Fibroblast of skin of left biceps (primary cell): Measurements from ENCODE around the gene OSBPL10.
"Not testable (repeated sequence)": the region's sequence is repeated elsewhere in the genome, so short reads cannot be mapped to it uniquely, and the experiment has no call there.

ENCODE experiments used
- DNase-seq, 2 experiments: peaks; one replicate each; pipeline ENCODE4 v3.0.0-alpha.2; 2013; ENCODE audit warnings: low read depth in 2 of 2

Gene OSBPL10

GRCh38 chr3:31705736-31706135 lies 275.3 kb downstream of the OSBPL10 start:
- peak; percentile 16 to 30 for DNase-seq

GRCh38 chr3:31704591-31705179 lies 276.4 kb downstream of the OSBPL10 start:
- peak; percentile 44 to 56 for DNase-seq

- DNase-seq, result no peak
These were observed 276.9 kb downstream of the OSBPL10 start for GRCh38 chr3:31704156-31704555.

GRCh38 chr3:31701286-31701685 lies 279.8 kb downstream of the OSBPL10 start:
- DNase-seq, result no peak

- DNase-seq, result no peak
These were observed 281.6 kb downstream of the OSBPL10 start for GRCh38 chr3:31699309-31699953.

GRCh38 chr3:31696815-31697548 lies 284.1 kb downstream of the OSBPL10 start:
- DNase-seq, result no peak

- no peak for DNase-seq
These were observed 285.1 kb downstream of the OSBPL10 start for GRCh38 chr3:31696009-31696297.

GRCh38 chr3:31695280-31696008 lies 285.6 kb downstream of the OSBPL10 start:
- DNase-seq, result no peak

- no peak for DNase-seq
These were observed 287.7 kb downstream of the OSBPL10 start for GRCh38 chr3:31693346-31693745.

- no peak for DNase-seq
These were observed 288.3 kb downstream of the OSBPL10 start for GRCh38 chr3:31692751-31693150.

- DNase-seq, result no peak
These were observed 290.3 kb downstream of the OSBPL10 start for GRCh38 chr3:31690771-31691170.

- not testable (repeated sequence) for DNase-seq
These were observed 291.5 kb downstream of the OSBPL10 start for GRCh38 chr3:31689523-31689922.

GRCh38 chr3:31688984-31689383 lies 292.1 kb downstream of the OSBPL10 start:
- DNase-seq, result no peak

- DNase-seq, result no peak
These were observed 293.9 kb downstream of the OSBPL10 start for GRCh38 chr3:31687020-31687802.

GRCh38 chr3:31680072-31680870 lies 300.8 kb downstream of the OSBPL10 start:
- DNase-seq, result no peak

- no peak for DNase-seq
These were observed 304.5 kb downstream of the OSBPL10 start for GRCh38 chr3:31676556-31676955.

GRCh38 chr3:31673950-31674349 lies 307.1 kb downstream of the OSBPL10 start:
- no peak for DNase-seq

GRCh38 chr3:31671976-31672375 lies 309.1 kb downstream of the OSBPL10 start:
- no peak for DNase-seq

GRCh38 chr3:31671451-31671850 lies 309.6 kb downstream of the OSBPL10 start:
- no peak for DNase-seq

GRCh38 chr3:31670722-31671121 lies 310.3 kb downstream of the OSBPL10 start:
- DNase-seq, result no peak

GRCh38 chr3:31670136-31670535 lies 310.9 kb downstream of the OSBPL10 start:
- DNase-seq, result no peak
